ENCODE measurements around the gene ABCD3.

- TF ChIP-seq, protein P1, sequence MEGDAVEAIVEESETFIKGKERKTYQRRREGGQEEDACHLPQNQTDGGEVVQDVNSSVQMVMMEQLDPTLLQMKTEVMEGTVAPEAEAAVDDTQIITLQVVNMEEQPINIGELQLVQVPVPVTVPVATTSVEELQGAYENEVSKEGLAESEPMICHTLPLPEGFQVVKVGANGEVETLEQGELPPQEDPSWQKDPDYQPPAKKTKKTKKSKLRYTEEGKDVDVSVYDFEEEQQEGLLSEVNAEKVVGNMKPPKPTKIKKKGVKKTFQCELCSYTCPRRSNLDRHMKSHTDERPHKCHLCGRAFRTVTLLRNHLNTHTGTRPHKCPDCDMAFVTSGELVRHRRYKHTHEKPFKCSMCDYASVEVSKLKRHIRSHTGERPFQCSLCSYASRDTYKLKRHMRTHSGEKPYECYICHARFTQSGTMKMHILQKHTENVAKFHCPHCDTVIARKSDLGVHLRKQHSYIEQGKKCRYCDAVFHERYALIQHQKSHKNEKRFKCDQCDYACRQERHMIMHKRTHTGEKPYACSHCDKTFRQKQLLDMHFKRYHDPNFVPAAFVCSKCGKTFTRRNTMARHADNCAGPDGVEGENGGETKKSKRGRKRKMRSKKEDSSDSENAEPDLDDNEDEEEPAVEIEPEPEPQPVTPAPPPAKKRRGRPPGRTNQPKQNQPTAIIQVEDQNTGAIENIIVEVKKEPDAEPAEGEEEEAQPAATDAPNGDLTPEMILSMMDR (conservative IDR thresholded peaks at IDR 0.05; ENCODE audit: low read length): no peak
- TF ChIP-seq EZH2phosphoT487 (IDR thresholded peaks at IDR 0.05; ENCODE audit: borderline replicate concordance): no peak
These were observed 72.4 kb downstream of the ABCD3 start for GRCh38 chr1:94490556-94490955.
